HepG2 (cell line): ENCODE data around the gene EEPD1. TPM values are rescaled to one million over a fixed set of nuclear protein-coding genes. Genes with fewer than 3 reads are reported as not detected.

Source experiments
- ARID5B ChIP-seq: IDR thresholded peaks from 2 replicates; pipeline ENCODE4 v1.4.0; 2020; ENCODE audit warnings: mild to moderate bottlenecking, missing genetic modification reagents
- DNMT1 ChIP-seq: sonication (generic); formaldehyde crosslinking; IDR thresholded peaks from 2 replicates; pipeline ENCODE4 v1.5.1; 2020; ENCODE audit warnings: mild to moderate bottlenecking, missing genetic modification reagents
- KDM1A ChIP-seq: IDR thresholded peaks from 2 replicates; pipeline ENCODE4 v1.6.1; 2016; ENCODE audit warnings: missing compliant biosample characterization
- KLF13 ChIP-seq: sonication (generic); formaldehyde crosslinking; IDR thresholded peaks from 2 replicates; pipeline ENCODE4 v1.4.0; 2020; ENCODE audit warnings: mild to moderate bottlenecking, missing genetic modification reagents
- KLF6 ChIP-seq: IDR thresholded peaks from 2 replicates; pipeline ENCODE4 v1.8.0; 2016; ENCODE audit warnings: missing biosample characterization, missing genetic modification reagents
- MATR3 ChIP-seq: sonication (generic); formaldehyde crosslinking; IDR thresholded peaks from 2 replicates; pipeline ENCODE4 v1.4.0; 2020; ENCODE audit warnings: missing genetic modification reagents
- NFKB2 ChIP-seq: sonication (generic); formaldehyde crosslinking; IDR thresholded peaks from 2 replicates; pipeline ENCODE4 v1.4.0; 2020; ENCODE audit warnings: missing genetic modification reagents, borderline replicate concordance
- RCOR2 ChIP-seq: IDR thresholded peaks from 2 replicates; pipeline ENCODE4 v1.6.1; 2016; ENCODE audit warnings: missing biosample characterization, missing genetic modification reagents
- SAP130 ChIP-seq: IDR thresholded peaks from 2 replicates; pipeline ENCODE4 v1.6.1; 2016; ENCODE audit warnings: low read depth
- TAF1 ChIP-seq: sonication (generic); formaldehyde crosslinking; IDR thresholded peaks from 2 replicates; pipeline ENCODE4 v1.4.0; 2020; ENCODE audit warnings: missing genetic modification reagents
- ZBTB20 ChIP-seq: sonication (generic); formaldehyde crosslinking; IDR thresholded peaks from 2 replicates; pipeline ENCODE4 v1.8.1; 2023; ENCODE audit warnings: missing genetic modification reagents, low read depth, mild to moderate bottlenecking, borderline replicate concordance
- ZBTB21 ChIP-seq: sonication (generic); formaldehyde crosslinking; IDR thresholded peaks from 2 replicates; pipeline ENCODE4 v1.4.0; 2020; ENCODE audit warnings: missing genetic modification reagents
- ZBTB7A ChIP-seq: sonication (generic); formaldehyde crosslinking; IDR thresholded peaks from 2 replicates; pipeline ENCODE4 v1.8.0; 2022; ENCODE audit warnings: mild to moderate bottlenecking, missing genetic modification reagents
- ZC3H13 ChIP-seq: sonication (generic); formaldehyde crosslinking; IDR thresholded peaks from 2 replicates; pipeline ENCODE4 v1.8.1; 2023; ENCODE audit warnings: mild to moderate bottlenecking, missing genetic modification reagents, moderate library complexity
- ZNF260 ChIP-seq: sonication (generic); formaldehyde crosslinking; IDR thresholded peaks from 2 replicates; pipeline ENCODE4 v1.4.0; 2020; ENCODE audit warnings: missing genetic modification reagents, low read depth, mild to moderate bottlenecking, borderline replicate concordance
- ZNF274 ChIP-seq: sonication (generic); formaldehyde crosslinking; IDR thresholded peaks from 2 replicates; pipeline ENCODE4 v1.5.1; 2020; ENCODE audit warnings: mild to moderate bottlenecking, missing genetic modification reagents
- ZNF335 ChIP-seq: sonication (generic); formaldehyde crosslinking; IDR thresholded peaks from 2 replicates; pipeline ENCODE4 v1.4.0; 2020; ENCODE audit warnings: missing genetic modification reagents
- ZNF556 ChIP-seq: sonication (generic); formaldehyde crosslinking; IDR thresholded peaks from 2 replicates; pipeline ENCODE4 v1.4.0; 2020; ENCODE audit warnings: mild to moderate bottlenecking, missing genetic modification reagents, borderline replicate concordance
- ZNF562 ChIP-seq: sonication (generic); formaldehyde crosslinking; IDR thresholded peaks from 2 replicates; pipeline ENCODE4 v1.8.0; 2022; ENCODE audit warnings: missing genetic modification reagents, borderline replicate concordance
- ZNF773 ChIP-seq: sonication (generic); formaldehyde crosslinking; IDR thresholded peaks from 2 replicates; pipeline ENCODE4 v1.4.0; 2020; ENCODE audit warnings: missing genetic modification reagents, borderline replicate concordance
- polyA plus RNA-seq, 8 experiments: library from polyadenylated mRNA; depleted of rRNA in 3 of 8; stranded (reverse) in 7 of 8; unstranded in 1 of 8; fragments of >200 nt; fragmentation: Illumina TruSeq in 4 of 8; extraction: Trizol in 4 of 8; gene quantifications; 2 replicates each; pipeline versions ENCODE4 v1.2.1 to v1.2.3, GENCODE V29; 2011 to 2016; ENCODE audit warnings: low read depth in 4 of 8, missing spikeins in 1 of 8, mixed read lengths in 1 of 8; ENCODE audit not compliant: insufficient read depth in 1 of 8
- total RNA-seq, 5 experiments: library from RNA; depleted of rRNA; stranded (reverse); fragments of >200 nt; fragmentation: Illumina TruSeq; extraction: Trizol; gene quantifications; 2 replicates each; pipeline ENCODE4 v1.2.3, GENCODE V29; 2016; ENCODE audit warnings: low read depth in 1 of 5
- TF ChIP-seq, protein P1 (sequence below): sonication (generic); formaldehyde crosslinking; IDR thresholded peaks from 2 replicates; pipeline ENCODE4 v1.8.0; 2022; ENCODE audit warnings: missing genetic modification reagents, mild to moderate bottlenecking, moderate library complexity, borderline replicate concordance
- TF ChIP-seq, protein P2 (sequence below): sonication (generic); formaldehyde crosslinking; IDR thresholded peaks from 2 replicates; pipeline ENCODE4 v1.5.0; 2020; ENCODE audit warnings: mild to moderate bottlenecking, missing genetic modification reagents

EEPD1 gene
- total and polyA plus RNA-seq, 2 of the 13 experiments (the other 11 are each of a cell fraction or from before 2014, with no cell fraction given), result 10.1 to 16.4 TPM

DNA sequence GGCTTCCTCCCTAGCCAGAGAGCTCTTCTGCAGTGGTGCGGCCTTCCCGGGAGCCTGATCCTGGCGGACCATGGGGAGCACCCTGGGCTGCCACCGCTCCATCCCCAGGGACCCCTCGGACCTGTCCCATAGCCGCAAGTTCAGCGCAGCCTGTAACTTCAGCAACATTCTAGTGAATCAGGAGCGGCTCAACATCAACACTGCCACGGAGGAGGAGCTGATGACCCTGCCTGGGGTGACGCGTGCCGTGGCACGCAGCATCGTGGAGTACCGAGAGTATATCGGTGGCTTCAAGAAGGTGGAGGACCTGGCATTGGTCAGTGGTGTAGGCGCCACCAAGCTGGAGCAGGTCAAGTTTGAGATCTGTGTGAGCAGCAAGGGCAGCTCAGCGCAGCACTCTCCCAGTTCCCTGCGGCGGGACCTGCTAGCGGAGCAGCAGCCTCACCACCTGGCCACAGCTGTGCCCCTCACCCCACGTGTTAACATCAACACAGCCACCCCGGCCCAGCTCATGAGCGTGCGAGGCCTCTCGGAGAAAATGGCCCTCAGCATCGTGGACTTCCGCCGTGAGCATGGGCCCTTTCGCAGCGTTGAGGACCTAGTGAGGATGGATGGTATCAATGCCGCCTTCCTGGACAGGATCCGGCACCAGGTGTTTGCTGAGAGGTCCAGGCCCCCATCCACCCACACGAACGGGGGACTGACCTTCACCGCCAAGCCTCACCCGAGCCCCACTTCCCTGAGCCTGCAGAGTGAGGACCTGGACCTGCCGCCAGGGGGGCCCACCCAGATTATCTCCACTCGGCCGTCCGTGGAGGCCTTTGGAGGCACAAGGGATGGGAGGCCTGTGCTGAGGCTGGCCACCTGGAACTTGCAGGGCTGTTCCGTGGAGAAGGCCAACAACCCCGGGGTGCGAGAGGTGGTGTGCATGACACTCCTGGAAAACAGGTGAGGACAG, 1.5 kb downstream of the EEPD1 start (continued):
- no peak for TF ChIP-seq ARID5B
- TF ChIP-seq, protein P1, sequence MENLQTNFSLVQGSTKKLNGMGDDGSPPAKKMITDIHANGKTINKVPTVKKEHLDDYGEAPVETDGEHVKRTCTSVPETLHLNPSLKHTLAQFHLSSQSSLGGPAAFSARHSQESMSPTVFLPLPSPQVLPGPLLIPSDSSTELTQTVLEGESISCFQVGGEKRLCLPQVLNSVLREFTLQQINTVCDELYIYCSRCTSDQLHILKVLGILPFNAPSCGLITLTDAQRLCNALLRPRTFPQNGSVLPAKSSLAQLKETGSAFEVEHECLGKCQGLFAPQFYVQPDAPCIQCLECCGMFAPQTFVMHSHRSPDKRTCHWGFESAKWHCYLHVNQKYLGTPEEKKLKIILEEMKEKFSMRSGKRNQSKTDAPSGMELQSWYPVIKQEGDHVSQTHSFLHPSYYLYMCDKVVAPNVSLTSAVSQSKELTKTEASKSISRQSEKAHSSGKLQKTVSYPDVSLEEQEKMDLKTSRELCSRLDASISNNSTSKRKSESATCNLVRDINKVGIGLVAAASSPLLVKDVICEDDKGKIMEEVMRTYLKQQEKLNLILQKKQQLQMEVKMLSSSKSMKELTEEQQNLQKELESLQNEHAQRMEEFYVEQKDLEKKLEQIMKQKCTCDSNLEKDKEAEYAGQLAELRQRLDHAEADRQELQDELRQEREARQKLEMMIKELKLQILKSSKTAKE (CRISPR knock-in tag), result peak; percentile 23; the same call in 1 of the 2 replicates
- TF ChIP-seq NFKB2, result 0 out of 2 replicates have a peak, but pooled peaks have one; percentile 33
- no peak for TF ChIP-seq ZBTB21 (CRISPR knock-in tag)
- no peak for TF ChIP-seq ZNF260
- 0 out of 2 replicates have a peak, but pooled peaks have one; percentile 25 for TF ChIP-seq ZBTB7A
- TF ChIP-seq ZNF773 (CRISPR knock-in tag), result 0 out of 2 replicates have a peak, but pooled peaks have one; percentile 53
- TF ChIP-seq SAP130, result peak; percentile 48
- TF ChIP-seq KLF13 (CRISPR knock-in tag), result 0 out of 2 replicates have a peak, but pooled peaks have one; percentile 51
- no peak for TF ChIP-seq MATR3 (CRISPR knock-in tag)
- TF ChIP-seq, protein P2, sequence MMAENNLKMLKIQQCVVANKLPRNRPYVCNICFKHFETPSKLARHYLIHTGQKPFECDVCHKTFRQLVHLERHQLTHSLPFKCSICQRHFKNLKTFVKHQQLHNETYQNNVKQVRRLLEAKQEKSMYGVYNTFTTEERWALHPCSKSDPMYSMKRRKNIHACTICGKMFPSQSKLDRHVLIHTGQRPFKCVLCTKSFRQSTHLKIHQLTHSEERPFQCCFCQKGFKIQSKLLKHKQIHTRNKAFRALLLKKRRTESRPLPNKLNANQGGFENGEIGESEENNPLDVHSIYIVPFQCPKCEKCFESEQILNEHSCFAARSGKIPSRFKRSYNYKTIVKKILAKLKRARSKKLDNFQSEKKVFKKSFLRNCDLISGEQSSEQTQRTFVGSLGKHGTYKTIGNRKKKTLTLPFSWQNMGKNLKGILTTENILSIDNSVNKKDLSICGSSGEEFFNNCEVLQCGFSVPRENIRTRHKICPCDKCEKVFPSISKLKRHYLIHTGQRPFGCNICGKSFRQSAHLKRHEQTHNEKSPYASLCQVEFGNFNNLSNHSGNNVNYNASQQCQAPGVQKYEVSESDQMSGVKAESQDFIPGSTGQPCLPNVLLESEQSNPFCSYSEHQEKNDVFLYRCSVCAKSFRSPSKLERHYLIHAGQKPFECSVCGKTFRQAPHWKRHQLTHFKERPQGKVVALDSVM (CRISPR knock-in tag), result peak; percentile 95
- TF ChIP-seq RCOR2 (CRISPR knock-in tag), result no peak
- TF ChIP-seq KDM1A (CRISPR knock-in tag), result no peak
- 0 out of 2 replicates have a peak, but pooled peaks have one; percentile 49 for TF ChIP-seq ZNF274 (CRISPR knock-in tag)
- TF ChIP-seq ZNF556 (CRISPR knock-in tag), result peak; percentile 70; the same call in 1 of the 2 replicates
- no peak for TF ChIP-seq KLF6
- no peak for TF ChIP-seq ZBTB20 (CRISPR knock-in tag)
- TF ChIP-seq ZNF562 (CRISPR knock-in tag), result no peak
- TF ChIP-seq TAF1 (CRISPR knock-in tag), result no peak; the same call in 1 of the 2 replicates
- peak; percentile 85 for TF ChIP-seq ZC3H13 (CRISPR knock-in tag)
- TF ChIP-seq DNMT1 (CRISPR knock-in tag), result no peak
- no peak for TF ChIP-seq ZNF335 (CRISPR knock-in tag)
